ENCODE results near the gene INHA.

Gene INHA

DNA sequence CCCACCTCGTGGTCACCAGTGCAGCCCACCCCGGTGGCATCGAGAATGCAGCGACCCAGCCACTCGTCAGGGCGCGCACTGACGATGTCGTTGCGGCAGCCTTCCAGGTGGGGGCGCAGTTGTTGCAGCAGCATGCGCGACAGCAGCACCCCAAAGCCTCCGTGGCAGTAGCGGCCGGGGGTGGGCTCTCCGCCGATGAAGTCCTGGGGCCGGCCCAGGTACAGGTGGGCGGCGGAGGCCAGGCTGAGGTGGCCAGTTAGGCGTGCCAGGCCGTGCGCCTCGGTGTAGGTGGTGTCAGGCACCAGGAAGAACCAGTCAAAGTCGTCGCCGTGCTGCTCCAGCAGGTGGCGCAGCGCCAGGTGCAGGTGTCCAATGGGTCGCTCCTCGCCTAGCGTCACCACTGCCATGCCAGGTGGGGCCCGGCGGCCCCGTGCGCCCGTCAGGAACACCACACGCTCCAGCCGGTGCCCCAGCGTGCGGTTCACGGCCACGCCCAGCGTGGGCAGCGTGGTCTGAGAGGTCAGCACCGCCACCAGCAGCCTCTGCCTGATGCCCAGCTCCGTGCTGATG lies 30.4 kb upstream of the INHA start:
- peak; percentile 15 for DNase-seq

DNA sequence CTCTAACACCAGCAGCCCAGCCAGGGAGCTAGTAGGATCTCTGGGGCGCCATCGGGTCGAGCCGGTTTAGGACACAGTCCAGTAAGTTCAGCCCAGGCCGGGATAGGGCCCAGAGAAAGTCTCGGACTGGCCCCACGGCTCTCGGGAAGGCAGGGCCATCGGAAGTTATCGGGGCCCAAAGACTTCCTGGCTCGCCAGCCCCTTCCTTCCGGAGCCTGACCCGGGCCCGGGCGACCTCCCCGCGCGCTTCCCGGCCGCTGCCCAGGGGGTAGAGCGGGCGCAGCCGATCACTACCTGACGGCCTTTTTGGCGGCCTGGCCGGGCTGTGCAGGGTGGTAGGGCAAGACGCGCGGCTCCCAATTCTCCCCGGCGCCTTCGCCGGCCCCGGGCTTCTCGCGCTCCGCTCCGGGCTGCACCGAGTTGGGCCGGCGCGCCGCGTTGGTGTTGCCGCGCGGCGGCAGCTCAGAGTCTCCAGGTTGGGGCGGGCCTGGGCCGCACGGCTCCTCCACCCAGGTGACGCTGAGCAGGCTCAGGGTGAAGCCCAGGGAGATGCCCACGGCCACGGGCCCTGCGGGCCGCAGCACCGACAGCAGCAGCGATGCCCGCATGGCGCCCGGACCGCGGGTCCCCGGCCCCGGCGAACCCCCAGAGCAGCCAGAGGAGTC lies 29.0 kb upstream of the INHA start:
- DNase-seq = no peak

DNA sequence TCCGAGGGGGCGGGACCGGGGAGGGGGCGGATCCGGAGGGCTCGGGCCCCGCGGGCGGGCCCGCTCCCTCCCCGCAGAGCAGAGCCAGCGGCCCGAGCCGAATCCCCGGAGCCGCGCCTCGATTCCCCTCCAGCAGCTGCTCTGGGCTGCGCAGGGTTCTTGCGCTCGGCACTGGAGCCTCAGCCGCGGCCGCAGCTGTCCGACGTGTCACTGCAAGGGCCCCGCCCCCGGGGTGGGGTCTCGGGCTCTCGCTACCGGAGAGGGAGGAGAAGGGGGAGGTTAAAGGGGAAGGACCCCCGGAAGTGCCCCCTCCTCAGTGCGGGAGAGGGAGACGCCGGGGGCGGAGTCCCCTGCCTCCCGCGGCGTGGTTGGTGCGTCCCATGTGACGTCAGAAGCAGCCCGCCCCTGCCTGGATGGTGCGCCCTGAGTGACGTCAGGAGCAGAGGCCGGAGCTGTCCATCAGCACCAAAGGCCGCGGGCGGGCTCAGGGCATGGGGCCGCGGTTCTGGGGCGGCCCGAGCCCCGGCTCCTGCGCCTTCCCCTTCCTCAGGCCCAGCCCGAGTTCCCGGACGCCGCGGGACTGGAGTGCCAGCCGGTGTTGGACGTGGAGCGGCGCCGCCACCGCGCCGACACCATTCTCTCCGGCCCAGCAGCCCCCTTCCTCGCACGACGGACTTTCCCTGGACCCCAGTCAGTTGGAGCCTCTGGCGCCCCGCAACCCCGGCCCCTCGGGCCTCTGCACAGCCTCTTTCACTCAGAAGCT lies 28.3 kb upstream of the INHA start, which contains the start of the genes CHPF and TMEM198:
Gene CHPF (minus strand): TSS at position 214 of the 763 bp plus-strand sequence. CDS start 271 bp downstream, outside the sequence.
Gene TMEM198 (plus strand): TSS at position 433 of the 763 bp plus-strand sequence. CDS start 700 bp downstream, outside the sequence.
- DNase-seq = peak; percentile 91

DNA sequence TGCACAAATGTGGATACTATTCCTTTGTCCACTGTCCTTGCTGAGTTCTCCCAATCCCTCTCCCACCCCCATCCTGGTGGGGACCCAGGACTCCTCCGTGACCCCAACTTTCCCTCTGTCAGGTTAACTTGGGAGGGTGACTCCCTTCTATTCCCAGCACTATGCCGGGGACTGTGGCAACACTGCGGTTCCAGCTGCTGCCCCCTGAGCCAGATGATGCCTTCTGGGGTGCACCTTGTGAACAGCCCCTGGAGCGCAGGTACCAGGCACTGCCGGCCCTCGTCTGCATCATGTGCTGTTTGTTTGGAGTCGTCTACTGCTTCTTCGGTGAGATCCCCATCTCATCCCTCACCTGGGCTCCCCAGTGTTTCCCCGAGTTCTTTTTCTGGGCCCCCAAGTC lies 27.5 kb upstream of the INHA start:
- no peak for DNase-seq

DNA sequence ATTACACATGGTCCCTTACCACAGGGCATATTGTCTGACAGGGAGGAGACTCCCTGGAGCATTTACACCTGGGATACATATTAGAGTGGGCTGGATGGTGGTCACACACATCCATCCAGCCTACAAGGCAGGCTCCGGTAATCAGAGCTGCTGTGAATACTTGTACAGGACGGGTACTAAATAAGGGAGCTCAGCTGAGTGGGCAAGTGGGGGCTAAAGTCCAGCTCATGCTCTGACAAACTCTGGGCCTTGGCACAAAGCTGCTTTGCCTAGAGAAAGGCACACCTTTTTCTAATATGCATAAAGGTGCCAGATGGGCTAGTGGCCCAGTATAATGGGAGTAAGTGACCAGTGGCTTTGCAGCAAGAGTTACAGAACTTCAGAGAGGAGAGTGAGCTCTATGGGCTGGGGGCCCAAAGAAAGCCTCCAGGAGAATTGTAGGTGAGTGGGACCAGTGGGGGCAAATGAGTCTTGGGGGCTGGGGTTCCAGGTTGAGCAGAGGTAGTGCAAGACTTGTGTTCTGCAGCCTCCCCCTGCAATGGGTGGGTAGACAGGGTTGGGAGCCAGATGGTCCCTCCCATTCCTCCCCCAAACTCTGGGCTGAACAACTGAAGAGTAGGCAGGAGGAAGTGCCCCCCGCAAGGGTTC lies 26.7 kb upstream of the INHA start:
- DNase-seq = no peak

DNA sequence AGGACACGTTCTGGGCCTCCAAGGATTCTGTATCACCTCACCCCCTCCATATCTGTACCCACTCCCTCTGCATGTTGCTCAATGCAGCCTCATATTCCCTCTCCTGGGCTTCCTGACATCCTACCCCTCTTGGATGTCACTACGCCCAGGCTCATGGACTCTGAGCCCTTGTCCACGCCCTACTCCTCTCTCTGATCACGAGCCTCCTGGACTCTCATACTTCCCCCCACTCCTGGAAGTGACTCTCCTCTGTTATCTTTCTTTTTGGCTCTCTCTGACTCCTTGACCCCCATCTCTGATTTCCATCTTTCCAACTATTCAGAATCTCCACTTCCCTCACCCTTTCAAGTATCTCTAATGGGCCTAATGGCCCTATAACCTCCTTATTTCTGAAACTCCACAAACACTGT lies 26.2 kb upstream of the INHA start:
- no peak for DNase-seq

DNA sequence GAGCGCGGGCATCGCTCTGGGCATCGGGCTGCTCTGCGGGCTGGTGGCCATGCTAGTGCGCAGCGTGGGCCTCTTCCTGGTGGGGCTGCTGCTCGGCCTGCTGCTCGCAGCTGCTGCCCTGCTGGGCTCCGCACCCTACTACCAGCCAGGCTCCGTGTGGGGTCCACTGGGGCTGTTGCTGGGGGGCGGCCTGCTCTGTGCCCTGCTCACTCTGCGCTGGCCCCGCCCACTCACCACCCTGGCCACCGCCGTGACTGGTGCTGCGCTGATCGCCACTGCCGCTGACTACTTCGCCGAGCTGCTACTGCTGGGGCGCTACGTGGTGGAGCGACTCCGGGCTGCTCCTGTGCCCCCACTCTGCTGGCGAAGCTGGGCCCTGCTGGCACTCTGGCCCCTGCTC lies 24.5 kb upstream of the INHA start:
- DNase-seq = no peak

DNA sequence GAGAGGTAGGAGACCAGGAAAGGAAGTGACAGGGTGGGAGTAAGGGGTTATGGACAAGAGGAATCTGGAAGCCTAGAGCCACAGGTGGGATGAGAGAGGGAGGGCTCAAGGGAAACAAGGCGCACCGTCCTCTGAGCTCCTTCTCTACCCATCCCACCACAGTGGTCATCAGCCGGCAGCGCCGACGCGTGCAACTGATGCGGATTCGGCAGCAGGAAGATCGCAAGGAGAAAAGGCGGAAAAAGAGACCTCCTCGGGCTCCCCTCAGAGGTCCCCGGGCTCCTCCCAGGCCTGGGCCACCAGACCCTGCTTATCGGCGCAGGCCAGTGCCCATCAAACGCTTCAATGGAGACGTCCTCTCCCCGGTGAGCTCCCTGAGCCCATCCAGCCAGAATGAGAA lies 23.1 kb upstream of the INHA start:
- no peak for DNase-seq

DNA sequence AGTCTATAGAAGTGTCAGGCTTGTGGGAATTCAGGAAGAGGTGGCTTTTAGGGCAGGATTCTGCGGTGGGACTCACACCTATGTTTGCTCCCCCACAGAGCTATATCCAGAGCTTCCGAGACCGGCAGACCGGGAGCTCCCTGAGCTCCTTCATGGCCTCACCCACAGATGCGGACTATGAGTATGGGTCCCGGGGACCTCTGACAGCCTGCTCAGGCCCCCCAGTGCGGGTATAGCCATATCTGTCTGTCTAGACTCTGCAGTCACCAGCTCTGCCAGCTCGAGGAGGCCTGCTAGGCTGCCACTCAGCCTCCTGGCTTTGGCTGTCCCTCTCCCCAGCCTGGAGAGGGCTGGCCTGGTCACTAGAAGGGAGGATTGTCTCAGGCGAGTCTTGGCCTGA lies 22.5 kb upstream of the INHA start:
- DNase-seq = no peak

DNA sequence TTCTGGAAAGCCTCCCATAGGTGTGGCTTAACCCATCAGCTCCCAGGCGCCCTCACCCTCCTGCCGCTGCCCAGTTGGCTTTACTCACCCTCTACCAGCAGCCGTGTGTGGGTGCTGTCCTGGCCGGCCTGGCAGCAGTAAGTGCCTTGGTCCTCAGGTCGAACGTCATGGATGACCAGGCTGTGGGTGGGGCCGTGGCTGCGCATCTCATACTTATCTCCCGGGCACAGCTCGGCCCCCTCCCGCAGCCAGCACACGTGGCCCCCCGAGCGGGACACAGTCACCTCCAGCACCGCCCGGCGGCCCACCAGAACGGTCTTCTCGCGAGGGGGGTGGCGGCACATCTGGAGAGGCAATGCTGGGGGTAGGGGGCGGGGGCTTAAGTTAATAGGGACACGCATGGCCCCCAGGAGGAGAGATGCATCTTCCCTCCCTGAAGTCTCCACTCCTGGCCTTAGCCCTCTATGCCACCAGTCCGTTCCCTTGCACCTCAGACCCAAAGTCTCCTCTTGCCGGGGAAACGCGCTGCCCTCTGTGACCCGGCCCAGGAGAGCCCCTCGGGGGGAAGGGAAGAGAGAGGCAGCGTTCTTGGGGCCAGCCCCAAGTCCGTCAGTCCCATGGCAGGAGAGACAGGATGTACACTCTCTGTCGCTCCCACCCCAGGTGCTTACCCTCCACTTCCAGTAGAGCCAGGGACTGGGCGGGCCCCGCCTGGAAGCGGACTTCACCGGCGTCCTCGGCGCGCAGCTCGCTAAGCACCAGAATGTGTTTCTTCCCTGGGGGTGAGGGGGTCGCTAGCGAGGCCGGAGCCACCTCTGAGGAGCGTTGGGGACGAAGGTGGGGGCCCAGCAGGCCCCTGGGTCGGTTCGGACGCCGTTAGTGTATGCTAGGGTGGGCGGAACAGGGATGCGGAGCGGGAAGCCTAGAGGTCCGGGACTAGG lies 20.4 kb upstream of the INHA start:
- no peak for DNase-seq

DNA sequence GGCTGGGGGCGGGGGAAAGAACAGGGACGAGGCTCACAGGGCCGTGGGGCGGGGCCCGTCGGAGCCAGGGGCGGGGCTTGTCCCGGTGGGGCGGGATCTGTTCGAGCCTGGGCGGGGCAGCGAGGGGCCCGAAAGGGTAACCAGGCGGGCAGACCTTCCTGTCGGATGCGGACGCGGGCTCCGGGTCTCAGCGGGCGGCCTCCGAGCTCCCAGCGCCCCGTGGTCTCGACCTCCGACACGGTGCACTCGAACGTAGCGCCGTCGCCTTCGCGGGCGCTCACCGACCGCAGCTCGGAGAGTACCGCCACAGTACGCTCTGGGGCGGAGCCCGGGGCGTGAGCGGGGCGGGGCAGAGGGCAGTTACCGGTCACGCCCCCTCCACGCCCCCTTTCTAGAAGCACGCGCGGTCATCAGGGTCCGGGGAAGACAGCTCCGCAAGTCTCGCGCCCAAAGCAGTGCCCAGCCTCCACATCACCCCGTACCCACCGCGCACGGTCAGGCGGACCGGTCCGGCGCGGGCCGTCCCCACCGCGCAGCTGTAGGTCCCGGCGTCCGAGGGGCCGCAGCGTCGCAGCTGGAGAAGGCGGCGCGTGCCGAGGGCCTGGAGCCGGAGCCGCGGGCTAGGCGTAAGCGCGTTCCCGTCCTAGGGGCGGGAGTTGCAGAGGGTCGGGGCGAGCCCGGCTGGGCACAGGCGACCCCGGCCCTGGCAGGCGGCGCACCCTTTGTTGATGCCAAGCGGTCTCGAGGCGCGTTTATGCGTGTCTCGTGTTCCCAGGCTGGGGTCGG lies 19.5 kb upstream of the INHA start:
- peak; percentile 65 for DNase-seq

DNA sequence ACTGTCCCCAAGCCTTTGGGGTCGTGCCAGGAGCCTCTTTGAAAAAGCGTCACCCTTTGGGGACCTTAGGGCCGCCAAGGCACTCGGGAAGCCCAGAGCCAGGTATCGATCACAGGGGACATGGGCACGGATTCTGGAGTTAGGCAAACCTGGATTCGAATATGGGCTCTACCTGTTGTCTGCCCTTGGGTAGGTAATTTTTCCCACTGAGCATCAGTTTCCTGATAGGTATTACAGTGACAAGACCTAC lies 19.0 kb upstream of the INHA start:
- no peak for DNase-seq

DNA sequence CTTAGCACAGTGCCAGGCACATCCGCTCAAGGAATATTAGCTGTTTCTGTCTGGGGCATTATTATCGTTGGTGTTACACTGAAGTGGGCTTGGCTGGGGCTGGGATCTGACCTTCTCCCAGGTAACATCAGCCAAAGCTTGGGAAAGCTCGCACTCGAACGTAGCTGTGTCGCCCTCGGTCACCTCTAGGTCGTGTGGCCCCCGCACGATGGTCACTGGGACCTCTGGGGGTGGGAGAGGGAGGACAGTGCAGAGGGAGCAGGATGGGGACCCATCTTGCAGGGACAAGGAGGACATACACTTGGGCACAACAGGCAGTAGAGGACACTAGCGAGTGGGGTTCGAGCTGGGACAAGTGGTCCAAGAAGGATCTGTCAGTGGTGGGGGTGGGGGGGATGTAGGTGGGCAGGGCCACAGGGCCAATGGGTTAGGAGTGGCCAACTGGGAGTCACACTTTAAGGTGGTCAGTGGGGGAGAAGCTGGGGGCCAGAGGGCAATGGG lies 18.6 kb upstream of the INHA start:
- no peak for DNase-seq

DNA sequence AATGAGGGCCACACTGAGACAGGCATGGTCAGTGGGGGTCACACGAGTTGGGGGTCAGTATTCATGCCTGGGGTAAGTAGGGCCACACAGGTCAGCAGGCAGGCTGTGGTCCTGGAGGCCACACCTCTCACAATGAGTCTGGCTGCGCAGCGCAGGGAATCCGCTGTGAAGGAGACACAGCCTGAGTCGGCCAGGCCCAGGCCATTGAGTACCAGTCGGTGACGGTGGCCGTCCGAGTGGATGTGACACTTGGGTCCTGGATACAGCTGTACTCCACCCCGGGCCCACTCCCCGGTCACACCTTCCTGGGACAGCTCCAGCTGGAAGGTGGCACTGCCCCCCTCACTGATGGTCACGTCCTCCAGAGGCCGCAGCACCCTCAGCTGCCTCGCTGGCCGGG lies 17.8 kb upstream of the INHA start:
- no peak for DNase-seq

DNA sequence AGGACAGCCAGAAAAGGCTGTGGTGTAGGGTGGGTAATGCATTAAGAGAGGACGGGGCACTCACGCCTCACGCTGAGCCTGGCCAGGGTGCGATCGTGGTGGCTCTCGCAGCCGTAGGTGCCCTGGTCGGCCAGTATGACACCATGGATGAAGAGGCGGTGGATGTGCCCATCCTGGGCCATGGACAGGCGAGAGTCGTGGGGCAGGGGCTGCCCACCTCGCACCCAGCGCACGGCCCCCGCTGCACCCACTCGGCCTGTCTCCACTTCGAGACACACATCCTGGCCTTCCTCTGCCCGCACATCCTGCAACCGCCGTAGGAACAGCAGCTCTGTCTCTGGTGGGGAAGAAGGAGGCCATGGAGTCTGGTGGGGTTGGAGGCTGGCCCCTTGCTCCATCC lies 16.2 kb upstream of the INHA start:
- DNase-seq = no peak

DNA sequence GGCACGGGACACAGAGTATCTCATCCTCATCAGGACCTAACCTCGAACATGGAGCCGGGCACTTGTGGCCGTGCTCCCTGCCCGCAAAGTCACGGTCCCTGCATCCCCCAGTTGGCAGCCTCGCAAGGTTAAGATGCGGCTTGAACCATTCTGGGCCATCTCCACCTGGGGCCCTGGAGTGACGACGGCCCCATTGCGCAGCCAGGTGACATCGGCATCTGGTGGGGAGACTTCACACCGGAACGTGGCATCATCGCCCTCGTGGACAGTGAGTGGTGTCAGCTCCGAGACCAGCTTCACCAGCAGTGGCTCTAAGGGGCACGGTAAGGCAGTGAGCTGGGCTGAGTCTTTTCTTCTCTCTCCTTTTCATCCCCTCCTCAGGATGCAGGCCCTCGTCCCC lies 15.7 kb upstream of the INHA start:
- DNase-seq = no peak

DNA sequence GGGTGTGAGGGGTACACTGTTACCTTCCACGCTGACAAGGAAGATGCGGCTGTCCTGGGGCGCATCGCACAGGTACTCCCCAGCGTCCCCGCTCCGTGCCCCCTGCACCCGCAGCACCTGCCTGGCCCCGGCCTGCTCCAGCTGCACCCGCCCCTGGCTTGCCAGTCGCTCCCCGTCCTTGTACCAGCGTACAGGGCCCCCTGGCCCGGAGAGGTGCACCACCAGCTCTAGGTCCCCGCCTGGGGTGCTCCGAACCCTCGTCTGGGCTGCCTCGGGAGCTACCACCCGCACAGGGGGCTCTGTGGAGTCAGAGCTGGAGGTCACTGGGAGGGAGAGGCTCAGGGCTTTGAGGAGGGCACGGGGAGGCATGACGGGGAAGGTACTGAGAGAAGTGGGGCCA lies 14.8 kb upstream of the INHA start:
- no peak for DNase-seq

DNA sequence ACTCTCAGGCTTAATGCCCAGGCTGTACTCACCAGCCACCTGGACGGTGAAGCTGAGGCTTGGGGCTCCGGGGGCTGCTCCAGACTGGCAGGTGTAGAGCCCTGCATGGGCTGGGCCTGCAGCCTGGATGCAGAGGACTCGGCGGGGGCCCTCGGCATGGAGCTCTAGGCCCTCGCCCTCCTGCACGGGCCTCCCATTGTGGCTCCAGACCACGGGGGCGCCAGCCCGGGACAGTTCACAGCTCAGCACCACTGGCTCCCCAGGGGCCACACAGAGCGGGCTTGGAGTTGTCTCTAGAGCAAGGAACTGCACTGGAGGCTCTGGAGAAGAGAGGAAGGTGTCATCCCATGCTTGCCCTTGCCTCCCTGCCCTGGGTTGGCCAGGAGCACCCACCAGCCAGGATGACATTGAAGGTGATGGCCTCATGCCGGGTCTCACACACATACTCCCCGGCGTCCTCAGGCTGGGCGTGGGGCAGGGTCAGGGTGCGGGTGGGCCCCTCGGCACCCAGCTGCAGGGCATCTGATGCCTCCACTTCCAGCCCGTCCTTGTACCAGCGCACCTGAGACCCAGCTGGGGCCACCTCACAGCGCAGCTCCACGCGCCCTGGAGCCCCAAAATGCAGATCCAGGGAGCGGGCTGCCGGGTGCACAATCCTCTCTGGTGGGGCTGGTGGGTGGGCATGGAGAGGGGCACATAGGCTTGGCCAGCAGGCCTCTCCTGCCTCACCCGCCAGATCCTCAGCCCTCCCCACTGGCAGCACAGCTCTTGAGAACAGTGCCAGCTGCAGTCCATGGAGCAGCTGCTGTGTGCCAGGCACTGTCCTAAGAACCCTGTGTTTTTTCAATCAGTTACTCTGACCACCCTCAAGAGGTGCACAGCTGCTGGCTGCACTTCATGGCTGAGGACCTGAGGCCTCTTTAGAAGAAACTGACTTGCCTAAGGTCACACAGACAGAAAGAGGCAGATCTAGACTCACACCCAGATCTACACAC lies 14.0 kb upstream of the INHA start:
- DNase-seq = no peak

DNA sequence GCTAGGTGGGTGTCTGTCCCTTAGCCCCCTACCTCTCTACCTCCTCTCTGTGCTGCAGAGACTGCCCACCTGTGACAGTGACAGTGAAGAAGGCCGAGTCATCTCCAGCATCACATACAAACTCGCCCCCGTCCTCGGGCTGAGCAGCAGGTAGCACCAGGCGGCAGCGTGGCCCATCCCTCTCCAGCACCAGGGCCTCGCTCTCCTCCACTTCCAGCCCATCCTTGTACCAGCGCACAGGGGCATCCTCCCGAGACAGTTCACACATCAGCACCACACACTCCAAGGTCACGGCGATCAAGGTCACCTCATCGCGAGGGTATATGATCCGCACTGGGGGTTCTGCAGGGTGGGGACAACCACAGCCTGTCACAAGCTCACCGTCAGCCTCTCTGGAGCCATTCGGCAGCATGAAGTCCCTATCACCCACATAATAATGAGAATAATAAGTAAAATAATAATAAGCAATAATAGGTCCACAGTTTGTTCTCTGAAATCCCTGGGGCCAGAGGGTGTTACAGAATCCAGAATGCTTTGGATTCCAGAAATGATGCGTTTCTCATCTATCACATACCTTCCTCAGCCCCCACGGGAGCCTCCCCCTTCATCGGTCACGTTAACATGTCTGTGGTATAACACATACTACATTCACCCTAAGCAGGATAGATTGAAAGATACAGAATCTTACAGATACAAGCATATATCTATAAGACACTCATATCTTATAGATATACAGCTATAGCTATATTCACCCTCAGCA lies 12.8 kb upstream of the INHA start:
- no peak for DNase-seq
